ENCODE measurements around the gene TTC3. TPM values are rescaled to one million over a fixed set of nuclear protein-coding genes. Genes with fewer than 3 reads are reported as not detected.
"Not testable (repeated sequence)": the region's sequence is repeated elsewhere in the genome, so short reads cannot be mapped to it uniquely, and the experiment has no call there.

TTC3 gene
- total RNA-seq, 1 experiment from 2014 or later, result 32.2 TPM

GRCh38 chr21:37093977-37094376 is 20.9 kb downstream of the TTC3 start:
- no peak overlapping the region for H3K4me3 ChIP-seq (ENCODE audit: insufficient read depth, low read depth, low read length)
- no peaks in the 10 kb centered on the region for H3K27me3 ChIP-seq (ENCODE audit: control insufficient read depth, insufficient read depth, low read length)
- no peaks in the 10 kb centered on the region for H3K36me3 ChIP-seq (replicated peaks; ENCODE audit: control insufficient read depth, insufficient read depth, low read length)
- DNase-seq, result no peak

GRCh38 chr21:37095821-37096220 is 22.8 kb downstream of the TTC3 start:
- Histone ChIP-seq H3K4me3 (ENCODE audit: insufficient read depth, low read depth, low read length) (no peak overlapping the region), H3K36me3 (replicated peaks; ENCODE audit: control insufficient read depth, insufficient read depth, low read length) (no peaks in the 10 kb centered on the region), H3K27me3 (ENCODE audit: control insufficient read depth, insufficient read depth, low read length) (no peaks in the 10 kb centered on the region)
- DNase-seq, result no peak

GRCh38 chr21:37098751-37099150 is 25.7 kb downstream of the TTC3 start:
- Histone ChIP-seq H3K36me3 (replicated peaks; ENCODE audit: control insufficient read depth, insufficient read depth, low read length) (no peaks in the 10 kb centered on the region), H3K4me3 (ENCODE audit: insufficient read depth, low read depth, low read length) (no peak overlapping the region)

GRCh38 chr21:37100316-37100715 is 27.3 kb downstream of the TTC3 start:
- Histone ChIP-seq H3K36me3 (replicated peaks; ENCODE audit: control insufficient read depth, insufficient read depth, low read length) (no peaks in the 10 kb centered on the region), H3K27me3 (ENCODE audit: control insufficient read depth, insufficient read depth, low read length) (no peaks in the 10 kb centered on the region), H3K4me3 (ENCODE audit: insufficient read depth, low read depth, low read length) (no peak overlapping the region)
- DNase-seq, result no peak

More at GRCh38 chr21:37098751-37099150, 25.7 kb downstream of the TTC3 start:
- no peaks in the 10 kb centered on the region for H3K27me3 ChIP-seq (ENCODE audit: control insufficient read depth, insufficient read depth, low read length)
- DNase-seq, result no peak

- H3K36me3 ChIP-seq (replicated peaks; ENCODE audit: control insufficient read depth, insufficient read depth, low read length), result no peaks in the 10 kb centered on the region
- H3K27me3 ChIP-seq (ENCODE audit: control insufficient read depth, insufficient read depth, low read length), result no peaks in the 10 kb centered on the region
- H3K4me3 ChIP-seq (ENCODE audit: insufficient read depth, low read depth, low read length), result no peak overlapping the region
- no peak for DNase-seq
Observed at GRCh38 chr21:37101384-37101783, 28.3 kb downstream of the TTC3 start.

- DNase-seq; H3K4me3 ChIP-seq (ENCODE audit: insufficient read depth, low read depth, low read length); H3K27me3 ChIP-seq (ENCODE audit: control insufficient read depth, insufficient read depth, low read length); H3K36me3 ChIP-seq (replicated peaks; ENCODE audit: control insufficient read depth, insufficient read depth, low read length): not testable (repeated sequence)
Observed at GRCh38 chr21:37102746-37103145, 29.7 kb downstream of the TTC3 start.

GRCh38 chr21:37106998-37107397 is 33.9 kb downstream of the TTC3 start:
- H3K27me3 ChIP-seq (ENCODE audit: control insufficient read depth, insufficient read depth, low read length), result no peaks in the 10 kb centered on the region
- H3K4me3 ChIP-seq (ENCODE audit: insufficient read depth, low read depth, low read length), result no peak overlapping the region
- DNase-seq, result no peak
- no peaks in the 10 kb centered on the region for H3K36me3 ChIP-seq (replicated peaks; ENCODE audit: control insufficient read depth, insufficient read depth, low read length)

- H3K27me3 ChIP-seq (ENCODE audit: control insufficient read depth, insufficient read depth, low read length); H3K36me3 ChIP-seq (replicated peaks; ENCODE audit: control insufficient read depth, insufficient read depth, low read length); H3K4me3 ChIP-seq (ENCODE audit: insufficient read depth, low read depth, low read length); DNase-seq: not testable (repeated sequence)
Observed at GRCh38 chr21:37111029-37111428, 38.0 kb downstream of the TTC3 start.

- H3K36me3 ChIP-seq (replicated peaks; ENCODE audit: control insufficient read depth, insufficient read depth, low read length); H3K4me3 ChIP-seq (ENCODE audit: insufficient read depth, low read depth, low read length); DNase-seq; H3K27me3 ChIP-seq (ENCODE audit: control insufficient read depth, insufficient read depth, low read length): not testable (repeated sequence)
Observed at GRCh38 chr21:37114301-37114700, 41.2 kb downstream of the TTC3 start.

- not testable (repeated sequence) for H3K27me3 ChIP-seq (ENCODE audit: control insufficient read depth, insufficient read depth, low read length); DNase-seq; H3K4me3 ChIP-seq (ENCODE audit: insufficient read depth, low read depth, low read length)
Observed at GRCh38 chr21:37116459-37116858, 43.4 kb downstream of the TTC3 start.

GRCh38 chr21:37117204-37117603 is 44.1 kb downstream of the TTC3 start:
- no peaks in the 10 kb centered on the region for H3K36me3 ChIP-seq (replicated peaks; ENCODE audit: control insufficient read depth, insufficient read depth, low read length)

More at GRCh38 chr21:37116459-37116858, 43.4 kb downstream of the TTC3 start:
- H3K36me3 ChIP-seq (replicated peaks; ENCODE audit: control insufficient read depth, insufficient read depth, low read length), result not testable (repeated sequence)

GRCh38 chr21:37118187-37118826 is 45.3 kb downstream of the TTC3 start:
- Histone ChIP-seq H3K36me3 (replicated peaks; ENCODE audit: control insufficient read depth, insufficient read depth, low read length) (no peaks in the 10 kb centered on the region), H3K27me3 (ENCODE audit: control insufficient read depth, insufficient read depth, low read length) (no peaks in the 10 kb centered on the region), H3K4me3 (ENCODE audit: insufficient read depth, low read depth, low read length) (no peak overlapping the region)
- DNase-seq, result no peak

More at GRCh38 chr21:37117204-37117603, 44.1 kb downstream of the TTC3 start:
- H3K4me3 ChIP-seq (ENCODE audit: insufficient read depth, low read depth, low read length), result no peak overlapping the region
- no peak for DNase-seq
- H3K27me3 ChIP-seq (ENCODE audit: control insufficient read depth, insufficient read depth, low read length), result no peaks in the 10 kb centered on the region

GRCh38 chr21:37119421-37120218 is 46.6 kb downstream of the TTC3 start:
- H3K27me3 ChIP-seq (ENCODE audit: control insufficient read depth, insufficient read depth, low read length), result no peaks in the 10 kb centered on the region
- H3K36me3 ChIP-seq (replicated peaks; ENCODE audit: control insufficient read depth, insufficient read depth, low read length), result no peaks in the 10 kb centered on the region
- no peak overlapping the region for H3K4me3 ChIP-seq (ENCODE audit: insufficient read depth, low read depth, low read length)
- peak; percentile 54 for DNase-seq

- Histone ChIP-seq H3K36me3 (replicated peaks; ENCODE audit: control insufficient read depth, insufficient read depth, low read length) (no peaks in the 10 kb centered on the region), H3K27me3 (ENCODE audit: control insufficient read depth, insufficient read depth, low read length) (no peaks in the 10 kb centered on the region), H3K4me3 (ENCODE audit: insufficient read depth, low read depth, low read length) (no peak overlapping the region)
- DNase-seq, result no peak
Observed at GRCh38 chr21:37128076-37128475, 55.0 kb downstream of the TTC3 start.

GRCh38 chr21:37130971-37131370 is 57.9 kb downstream of the TTC3 start:
- H3K36me3 ChIP-seq (replicated peaks; ENCODE audit: control insufficient read depth, insufficient read depth, low read length), result 0 out of 2 replicates have a peak, but pooled peaks cover 3% of the 10 kb centered on the region
- DNase-seq, result no peak

More at GRCh38 chr21:37130971-37131370, 57.9 kb downstream of the TTC3 start:
- H3K27me3 ChIP-seq (ENCODE audit: control insufficient read depth, insufficient read depth, low read length), result no peaks in the 10 kb centered on the region
- H3K4me3 ChIP-seq (ENCODE audit: insufficient read depth, low read depth, low read length), result no peak overlapping the region
